DND-41 (cell line): ENCODE data around the gene CTTN.

Source experiments
- ATAC-seq: fragments of 200-7000 bp; cut with Tn5 transposase; 3 replicates; pipeline ENCODE4 v1.9.1; 2021; ENCODE audit warnings: low read depth; ENCODE audit not compliant: insufficient read depth
- DNase-seq: peaks from one replicate; pipeline ENCODE4 v3.0.0-alpha.2; 2020
- H2AFZ ChIP-seq: 2 replicates; pipeline ENCODE4 v1.6.0; 2012; ENCODE audit warnings: low read depth, low read length
- H3K27ac ChIP-seq: 2 replicates; pipeline ENCODE4 v1.5.1; 2012; ENCODE audit warnings: low read length, inconsistent platforms
- H3K27me3 ChIP-seq: fragments of 200-600 bp; sonication (generic); 2 replicates; pipeline ENCODE4 v1.6.0; 2012; ENCODE audit warnings: low read length, mild to moderate bottlenecking, inconsistent platforms; ENCODE audit not compliant: insufficient read depth, poor library complexity
- H3K36me3 ChIP-seq: 2 replicates; pipeline ENCODE4 v1.5.1; 2012; ENCODE audit warnings: low read length, inconsistent platforms; ENCODE audit not compliant: insufficient read depth
- H3K4me1 ChIP-seq: 2 replicates; pipeline ENCODE4 v1.5.1; 2012; ENCODE audit warnings: mild to moderate bottlenecking, low read length; ENCODE audit not compliant: insufficient read depth
- H3K4me2 ChIP-seq: 2 replicates; pipeline ENCODE4 v1.6.0; 2012; ENCODE audit warnings: mild to moderate bottlenecking, moderate library complexity, low read length, inconsistent platforms; ENCODE audit not compliant: insufficient read depth
- H3K4me3 ChIP-seq, 2 experiments: fragments of 200-600 bp in 1 of 2; shearing (Covaris generic) in 1 of 2; 2 replicates each; pipeline ENCODE4 v1.5.1; 2012 to 2016; ENCODE audit warnings: inconsistent platforms in 2 of 2, low read length in 2 of 2, mild to moderate bottlenecking in 2 of 2, low read depth in 1 of 2, moderate library complexity in 1 of 2
- H3K79me2 ChIP-seq: 2 replicates; pipeline ENCODE4 v1.6.0; 2012; ENCODE audit warnings: low read length, inconsistent platforms; ENCODE audit not compliant: insufficient read depth
- H3K9ac ChIP-seq: 2 replicates; pipeline ENCODE4 v1.6.0; 2012; ENCODE audit warnings: low read depth, mild to moderate bottlenecking, inconsistent platforms, low read length, moderate library complexity
- H3K9me3 ChIP-seq: 2 replicates; pipeline ENCODE4 v1.5.1; 2012; ENCODE audit warnings: low read length, moderate library complexity, mild to moderate bottlenecking, inconsistent platforms; ENCODE audit not compliant: insufficient read depth, severe bottlenecking
- H4K20me1 ChIP-seq: 2 replicates; pipeline ENCODE4 v1.6.0; 2012; ENCODE audit warnings: low read length; ENCODE audit not compliant: insufficient read depth
- CTCF ChIP-seq: IDR thresholded peaks from 2 replicates; pipeline ENCODE4 v1.5.1; 2012; ENCODE audit warnings: borderline replicate concordance, low read length, moderate library complexity, mild to moderate bottlenecking; ENCODE audit not compliant: poor library complexity, severe bottlenecking; ENCODE audit errors: extremely low read depth
- EZH2 ChIP-seq: IDR thresholded peaks from 3 replicates; pipeline ENCODE4 v1.6.1; 2012; ENCODE audit warnings: borderline replicate concordance, low read depth, mild to moderate bottlenecking, moderate library complexity, low read length, inconsistent platforms; ENCODE audit not compliant: severe bottlenecking

The CTTN gene

GRCh38 chr11:70440206-70440605 lies 41.9 kb downstream of the CTTN start:
- no peak for TF ChIP-seq CTCF
- no peak for TF ChIP-seq EZH2
- H3K9me3 ChIP-seq = no peaks in the 10 kb centered on the region
- no peaks in the 10 kb centered on the region for H4K20me1 ChIP-seq
- H3K4me2 ChIP-seq = no peak overlapping the region
- H3K27me3 ChIP-seq = no peaks in the 10 kb centered on the region
- no peak overlapping the region for H3K27ac ChIP-seq
- H3K4me3 ChIP-seq = no peak overlapping the region
- no peak overlapping the region for H3K9ac ChIP-seq
- no peaks in the 10 kb centered on the region for H3K4me1 ChIP-seq
- ATAC-seq (no peak), DNase-seq (no peak)
- no peak overlapping the region for H2AFZ ChIP-seq
- H3K79me2 ChIP-seq = no peaks in the 10 kb centered on the region
- no peaks in the 10 kb centered on the region for H3K36me3 ChIP-seq

- Histone ChIP-seq H3K4me2 (no peak overlapping the region), H3K27ac (no peak overlapping the region), H2AFZ (no peak overlapping the region), H4K20me1 (no peaks in the 10 kb centered on the region), H3K36me3 (no peaks in the 10 kb centered on the region), H3K27me3 (no peaks in the 10 kb centered on the region), H3K9ac (no peak overlapping the region), H3K4me3 (no peak overlapping the region), H3K4me1 (no peaks in the 10 kb centered on the region), H3K79me2 (no peaks in the 10 kb centered on the region), H3K9me3 (peaks cover 2% of the 10 kb centered on the region)
- DNase-seq (no peak), ATAC-seq (no peak)
- no peak for TF ChIP-seq EZH2
- TF ChIP-seq CTCF = no peak
These were observed 45.4 kb downstream of the CTTN start for GRCh38 chr11:70443773-70444030.

GRCh38 chr11:70445091-70445490 lies 46.8 kb downstream of the CTTN start:
- DNase-seq = no peak
- H3K27me3 ChIP-seq = no peaks in the 10 kb centered on the region
- no peak overlapping the region for H3K4me2 ChIP-seq
- H3K4me1 ChIP-seq = no peaks in the 10 kb centered on the region
- H2AFZ ChIP-seq = no peak overlapping the region
- no peaks in the 10 kb centered on the region for H3K79me2 ChIP-seq
- ATAC-seq = no peak
- H3K27ac ChIP-seq = no peak overlapping the region
- no peak overlapping the region for H3K9ac ChIP-seq
- no peak overlapping the region for H3K4me3 ChIP-seq
- TF ChIP-seq EZH2 (no peak), CTCF (no peak)
- H4K20me1 ChIP-seq = no peaks in the 10 kb centered on the region
- H3K9me3 ChIP-seq = peaks cover 11% of the 10 kb centered on the region
- no peaks in the 10 kb centered on the region for H3K36me3 ChIP-seq

- TF ChIP-seq CTCF (no peak), EZH2 (no peak)
- Histone ChIP-seq H3K36me3 (no peaks in the 10 kb centered on the region), H4K20me1 (no peaks in the 10 kb centered on the region), H3K4me3 (no peak overlapping the region), H3K79me2 (no peaks in the 10 kb centered on the region), H3K27me3 (no peaks in the 10 kb centered on the region), H3K27ac (no peak overlapping the region), H3K4me1 (no peaks in the 10 kb centered on the region), H3K4me2 (no peak overlapping the region), H3K9me3 (peaks cover 11% of the 10 kb centered on the region), H2AFZ (no peak overlapping the region), H3K9ac (no peak overlapping the region)
- DNase-seq (no peak), ATAC-seq (no peak)
These were observed 47.3 kb downstream of the CTTN start for GRCh38 chr11:70445605-70446004.
